Measurements from ENCODE around the gene CDK11B.
"Not testable (repeated sequence)": the region's sequence is repeated elsewhere in the genome, so short reads cannot be mapped to it uniquely, and the experiment has no call there.

Gene CDK11B

DNA sequence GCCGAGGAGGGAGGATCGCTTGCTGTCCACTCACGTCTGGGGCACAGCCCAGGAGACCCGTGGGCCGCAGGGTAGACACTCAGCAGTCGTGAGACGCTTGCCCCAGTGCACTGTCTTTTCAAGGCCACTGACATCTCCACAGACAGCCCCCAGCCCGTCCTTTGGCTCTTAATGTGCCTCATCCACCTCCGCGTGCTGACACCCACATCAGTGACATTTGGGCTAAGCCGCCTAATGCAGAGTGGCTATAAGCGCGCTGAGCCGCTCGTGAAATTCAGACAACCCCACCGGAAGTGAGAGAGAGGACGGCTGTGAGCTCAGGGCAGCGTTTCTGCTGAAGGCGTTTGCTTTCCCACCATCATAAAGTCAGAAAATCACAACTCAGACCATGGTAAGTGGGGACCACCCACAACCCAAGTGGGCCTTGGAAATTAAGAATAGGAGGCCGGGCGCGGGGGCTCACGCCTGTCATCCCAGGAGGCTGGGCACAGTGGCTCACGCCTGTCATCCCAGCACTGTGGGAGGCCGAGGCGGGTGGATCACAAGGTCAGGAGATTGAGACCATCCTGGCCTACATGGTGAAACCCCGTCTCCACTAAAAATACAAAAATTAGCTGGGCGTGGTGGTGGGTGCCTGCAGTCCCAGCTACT, 25.4 kb upstream of the CDK11B start:
- DNase-seq (ENCODE audit: low read depth): no peak
- H3K4me3 ChIP-seq (ENCODE audit: low read depth, low read length): no peak overlapping the region

DNA sequence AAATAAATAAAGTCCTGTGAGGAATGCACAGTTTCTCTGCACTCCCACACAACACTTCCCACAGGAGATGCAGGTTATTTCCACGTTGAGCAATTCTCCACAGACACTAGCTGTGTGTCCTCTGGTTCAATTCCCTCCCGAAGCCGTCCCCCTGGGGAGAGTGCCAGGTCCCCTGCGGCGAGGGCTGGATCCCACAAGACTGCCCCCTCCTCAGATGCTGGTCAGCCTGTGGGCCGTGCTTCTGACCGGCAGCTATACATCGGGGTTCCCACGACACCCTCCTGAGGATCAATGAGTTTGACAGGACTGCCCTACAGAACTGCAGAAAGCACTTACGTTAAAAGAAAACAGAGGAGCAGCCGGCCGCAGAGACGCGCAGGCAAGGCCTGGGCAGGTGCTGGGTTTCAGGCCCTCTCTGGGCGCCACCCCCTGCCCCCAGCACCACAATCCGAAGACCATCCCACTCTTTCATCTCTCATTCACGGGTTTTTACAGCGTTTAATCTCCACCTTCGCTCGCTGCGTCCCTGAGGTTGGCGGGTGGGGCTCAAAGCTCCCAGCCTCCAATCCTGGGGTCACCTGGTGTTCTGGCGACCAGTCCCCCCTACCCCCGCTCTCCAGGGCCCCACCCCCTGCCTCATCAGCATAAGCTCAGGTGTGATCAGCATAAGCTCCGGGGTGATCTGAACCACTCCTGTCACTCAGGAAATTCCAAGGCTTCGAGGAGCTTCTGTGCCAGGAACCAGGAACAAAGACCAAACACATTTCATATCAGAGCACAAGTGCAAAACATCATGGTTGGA, 24.5 kb upstream of the CDK11B start:
- DNase-seq (ENCODE audit: low read depth): no peak
- H3K4me3 ChIP-seq (ENCODE audit: low read depth, low read length): no peak overlapping the region

DNA sequence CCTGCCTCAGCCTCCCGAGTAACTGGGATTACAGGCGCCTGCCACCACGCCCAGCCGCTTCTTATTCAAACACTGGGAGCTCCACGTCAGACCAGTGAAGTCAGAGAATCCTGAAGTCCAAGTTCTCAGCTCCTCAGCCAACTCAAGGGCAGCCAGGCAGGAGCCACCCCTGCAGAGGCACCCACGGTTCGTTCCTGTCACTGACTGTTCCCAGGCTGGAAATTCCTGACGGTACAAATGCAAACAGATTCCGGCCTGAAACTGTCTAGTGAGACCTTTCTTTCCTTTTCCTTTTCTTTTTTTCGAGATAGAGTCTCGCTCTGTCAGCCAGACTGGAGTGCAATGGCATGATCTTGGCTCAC, 22.1 kb upstream of the CDK11B start:
- DNase-seq (ENCODE audit: low read depth): no peak
- no peak overlapping the region for H3K4me3 ChIP-seq (ENCODE audit: low read depth, low read length)

DNA sequence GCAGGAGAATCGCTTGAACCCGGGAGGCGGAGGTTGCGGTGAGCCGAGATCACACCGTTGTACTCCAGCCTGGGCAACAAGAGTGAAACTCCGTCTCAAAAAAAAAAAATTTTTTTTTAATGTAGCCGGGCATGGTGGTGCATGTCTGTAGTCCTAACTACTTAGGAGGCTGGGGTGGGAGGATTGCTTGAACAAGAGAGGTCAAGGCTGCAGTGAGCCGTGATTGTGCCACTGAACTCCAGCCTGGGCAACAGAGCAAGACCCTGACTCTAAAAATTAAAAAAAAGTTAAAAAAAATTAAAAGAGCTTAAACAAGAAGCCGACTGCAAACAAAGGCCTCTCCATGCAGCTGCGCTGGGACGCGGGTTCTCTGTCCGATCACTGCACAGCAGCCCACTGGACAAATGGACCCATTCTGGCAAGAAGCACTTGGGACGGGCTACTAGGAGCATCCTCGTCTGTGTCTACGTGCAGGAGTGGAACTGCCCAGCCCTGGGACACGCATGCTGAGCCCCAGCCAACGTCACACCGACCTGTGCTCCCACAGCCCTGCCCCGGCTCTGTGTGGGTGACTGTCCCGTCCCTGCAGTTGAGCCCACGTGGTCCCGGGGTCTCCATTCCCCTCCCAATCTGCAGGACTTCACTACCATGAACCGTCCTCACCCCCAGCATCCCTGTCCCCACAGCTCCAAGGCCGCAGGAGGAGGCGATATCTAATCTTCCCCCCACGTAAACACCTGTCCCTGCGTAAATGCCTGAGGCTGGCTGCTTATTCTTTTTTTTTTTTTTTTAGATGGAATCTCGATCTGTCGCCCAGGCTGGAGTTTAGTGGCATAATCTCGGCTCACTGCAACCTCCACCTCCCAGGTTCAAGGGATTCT, 21.5 kb upstream of the CDK11B start:
- H3K4me3 ChIP-seq (ENCODE audit: low read depth, low read length): no peak overlapping the region
- DNase-seq (ENCODE audit: low read depth): no peak

DNA sequence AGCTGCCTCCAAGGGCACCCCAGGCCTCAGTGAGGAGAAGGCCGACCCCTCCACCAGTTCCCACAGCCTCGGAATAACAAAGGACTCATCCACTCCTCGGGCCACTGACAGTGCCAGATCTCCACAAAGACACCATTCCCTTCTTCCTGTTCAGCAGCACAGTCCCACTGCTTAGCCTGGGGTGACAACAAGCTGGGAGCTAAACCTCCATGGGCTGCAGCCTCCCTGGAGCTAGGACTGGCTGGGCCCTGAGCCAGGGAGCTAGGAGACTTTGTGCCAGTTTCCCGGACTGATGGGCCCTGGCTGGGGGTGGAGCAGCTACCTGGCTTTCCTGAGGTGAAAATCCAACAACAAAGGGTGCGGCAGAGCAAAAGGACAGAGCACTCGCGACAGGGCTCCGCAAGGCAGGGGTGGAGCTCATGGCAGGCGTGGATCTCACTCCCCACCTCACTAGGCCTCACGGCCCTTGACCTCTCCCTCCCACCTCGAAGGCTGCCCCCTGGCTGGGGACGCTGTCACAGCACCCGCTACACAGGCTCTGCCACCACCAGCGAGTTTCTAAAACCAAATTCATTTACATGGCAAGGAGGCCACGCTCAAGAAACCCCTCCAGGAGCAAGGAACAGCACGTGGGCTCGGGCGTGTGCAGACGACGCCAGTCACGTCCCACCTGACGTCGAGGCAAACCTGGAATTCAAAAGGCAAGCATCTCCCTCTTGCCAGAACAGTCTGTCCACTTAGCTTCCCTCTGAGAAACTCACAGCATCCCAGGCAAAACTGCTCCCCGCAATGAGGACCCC, 20.0 kb upstream of the CDK11B start:
- H3K4me3 ChIP-seq (ENCODE audit: low read depth, low read length): no peak overlapping the region
- no peak for DNase-seq (ENCODE audit: low read depth)

DNA sequence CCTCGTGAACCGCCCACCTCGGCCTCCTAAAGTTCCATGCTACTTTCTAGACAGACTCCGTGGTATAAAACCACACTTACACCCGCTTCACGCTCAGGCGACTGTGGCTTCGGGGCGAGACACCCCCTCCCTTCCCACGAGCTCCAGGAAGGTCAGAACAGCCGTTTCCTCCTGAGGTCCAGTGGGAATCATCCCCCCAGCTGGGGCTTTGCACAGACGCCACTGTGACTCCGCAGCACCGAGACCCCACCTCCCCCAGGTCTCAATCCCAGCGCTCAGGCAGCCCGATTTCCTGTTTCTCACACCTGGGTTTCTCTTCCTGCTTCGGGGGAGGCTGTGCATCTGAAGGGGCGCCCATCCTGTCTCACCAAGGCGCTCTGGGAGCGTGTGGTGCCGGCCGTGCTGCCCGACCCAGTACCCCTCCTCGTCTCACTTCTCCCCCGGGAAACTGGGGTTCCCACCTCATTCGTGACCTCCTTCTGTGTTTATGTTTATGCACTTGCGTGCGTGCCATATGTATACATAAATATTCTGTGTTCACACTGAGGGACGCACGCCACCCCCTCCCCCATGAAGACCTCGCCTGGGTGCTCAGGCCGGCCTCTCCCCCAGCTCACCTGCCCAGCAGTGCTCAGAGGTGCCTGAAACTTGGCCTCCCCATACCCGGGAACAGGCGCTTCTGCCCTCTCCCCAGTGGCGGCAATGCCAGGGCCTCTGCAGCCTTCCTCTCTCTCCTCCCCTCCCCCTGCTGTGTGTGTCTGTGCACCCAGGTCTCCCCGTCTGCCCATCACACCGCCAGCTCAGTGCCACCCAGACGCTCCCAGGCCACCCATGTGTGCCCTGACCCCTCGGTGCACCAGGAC, 19.1 kb upstream of the CDK11B start:
- H3K4me3 ChIP-seq (ENCODE audit: low read depth, low read length): no peak overlapping the region
- no peak for DNase-seq (ENCODE audit: low read depth)

DNA sequence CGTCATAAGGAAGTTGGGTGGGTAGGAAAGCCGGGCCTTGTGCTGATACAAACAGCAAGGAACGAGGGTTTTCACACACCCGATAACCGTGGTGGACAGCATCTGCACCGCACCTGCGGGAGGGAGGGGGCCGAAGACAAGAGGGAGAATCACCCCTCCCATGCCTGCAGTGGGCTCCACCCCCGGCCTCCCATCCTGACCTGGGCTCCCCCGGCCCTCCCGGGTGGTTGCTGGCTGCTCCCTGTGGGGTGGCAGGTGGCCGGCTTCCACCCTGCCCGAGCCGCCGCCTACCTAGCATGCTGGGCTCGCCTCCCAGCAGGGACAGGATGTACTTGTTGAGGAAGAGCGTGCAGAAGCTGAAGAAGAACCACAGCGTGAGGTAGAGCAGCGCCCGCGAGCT, 17.3 kb upstream of the CDK11B start:
- H3K4me3 ChIP-seq (ENCODE audit: low read depth, low read length); DNase-seq (ENCODE audit: low read depth): not testable (repeated sequence)

DNA sequence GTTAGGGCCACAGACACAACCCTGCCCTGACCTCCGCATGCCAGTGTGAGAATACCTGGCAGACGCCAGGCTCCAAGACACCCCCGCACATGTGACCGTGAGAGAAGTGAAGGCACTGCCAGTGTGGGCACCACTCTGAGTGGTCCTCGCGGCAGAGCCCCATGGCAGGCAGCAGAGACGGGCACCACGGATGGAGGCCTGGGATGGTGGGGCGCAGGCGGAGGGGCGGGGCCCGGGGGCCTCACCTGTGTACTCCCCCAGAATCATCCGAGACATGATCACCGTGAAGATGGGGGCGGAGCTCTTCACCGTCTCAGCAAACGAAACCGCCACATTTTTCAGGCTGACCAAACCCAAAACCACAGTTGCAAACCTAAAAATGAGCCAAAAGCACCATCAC, 16.4 kb upstream of the CDK11B start:
- not testable (repeated sequence) for DNase-seq (ENCODE audit: low read depth)

DNA sequence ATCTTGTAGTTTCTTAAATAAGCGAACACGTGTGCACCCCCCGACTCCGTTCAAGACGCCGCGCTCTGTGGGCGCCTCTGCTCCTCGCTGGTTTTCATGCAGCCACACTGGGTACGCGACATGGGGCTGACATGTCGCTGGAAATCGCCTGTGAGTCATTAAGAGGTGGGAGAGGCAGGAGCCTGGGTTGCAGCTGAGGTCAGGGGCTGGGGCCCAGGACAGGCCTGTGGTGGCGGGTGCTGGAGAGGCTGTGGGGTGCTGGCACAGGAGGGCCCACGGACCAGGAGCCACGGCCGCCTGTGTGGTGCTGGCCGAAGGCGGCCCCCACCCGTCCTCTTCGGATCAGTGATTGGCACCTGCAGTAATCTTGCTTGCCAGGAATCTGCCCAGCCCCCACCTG, 16.0 kb upstream of the CDK11B start:
- H3K4me3 ChIP-seq (ENCODE audit: low read depth, low read length); DNase-seq (ENCODE audit: low read depth): not testable (repeated sequence)

More for the DNA sequence above, 16.4 kb upstream of the CDK11B start:
- H3K4me3 ChIP-seq (ENCODE audit: low read depth, low read length): not testable (repeated sequence)

DNA sequence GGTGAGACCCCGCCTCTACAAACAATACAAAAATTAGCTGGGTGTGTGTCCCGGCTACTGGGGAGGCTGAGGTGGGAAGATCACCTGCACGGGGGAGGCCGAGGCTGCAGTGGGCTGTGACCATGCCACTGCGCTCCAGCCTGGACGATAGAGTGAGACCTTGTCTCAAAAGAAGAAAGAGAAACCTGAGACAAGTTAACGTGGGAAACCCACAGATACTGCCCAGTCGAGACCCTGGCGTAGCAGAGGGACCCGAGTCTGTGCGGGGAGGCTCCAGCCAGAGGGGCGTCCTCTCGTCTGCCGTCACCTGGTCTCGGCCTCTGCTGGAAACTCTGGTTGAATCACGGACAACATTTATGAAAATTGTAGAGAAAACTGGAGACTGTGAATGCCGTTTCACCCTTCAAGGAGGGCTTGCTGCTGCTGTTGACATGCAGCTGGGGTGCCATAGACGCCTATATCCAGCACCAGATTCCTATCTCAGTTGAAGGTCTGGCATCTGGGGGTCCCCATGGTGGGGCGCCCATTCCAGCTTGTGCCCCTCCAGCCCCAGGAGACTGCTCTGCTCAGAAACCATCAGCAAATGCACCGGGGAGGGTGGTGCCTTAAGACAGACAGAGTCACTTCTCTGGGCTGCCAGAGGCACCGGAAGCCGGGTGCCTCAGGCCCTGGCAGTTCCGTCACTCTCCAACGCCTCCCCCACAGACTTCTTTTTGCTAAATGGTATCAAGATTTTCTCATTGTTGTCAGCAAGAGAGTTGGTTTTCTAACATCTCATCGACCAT, 13.6 kb upstream of the CDK11B start:
- no peak for DNase-seq (ENCODE audit: low read depth)
- no peak overlapping the region for H3K4me3 ChIP-seq (ENCODE audit: low read depth, low read length)

DNA sequence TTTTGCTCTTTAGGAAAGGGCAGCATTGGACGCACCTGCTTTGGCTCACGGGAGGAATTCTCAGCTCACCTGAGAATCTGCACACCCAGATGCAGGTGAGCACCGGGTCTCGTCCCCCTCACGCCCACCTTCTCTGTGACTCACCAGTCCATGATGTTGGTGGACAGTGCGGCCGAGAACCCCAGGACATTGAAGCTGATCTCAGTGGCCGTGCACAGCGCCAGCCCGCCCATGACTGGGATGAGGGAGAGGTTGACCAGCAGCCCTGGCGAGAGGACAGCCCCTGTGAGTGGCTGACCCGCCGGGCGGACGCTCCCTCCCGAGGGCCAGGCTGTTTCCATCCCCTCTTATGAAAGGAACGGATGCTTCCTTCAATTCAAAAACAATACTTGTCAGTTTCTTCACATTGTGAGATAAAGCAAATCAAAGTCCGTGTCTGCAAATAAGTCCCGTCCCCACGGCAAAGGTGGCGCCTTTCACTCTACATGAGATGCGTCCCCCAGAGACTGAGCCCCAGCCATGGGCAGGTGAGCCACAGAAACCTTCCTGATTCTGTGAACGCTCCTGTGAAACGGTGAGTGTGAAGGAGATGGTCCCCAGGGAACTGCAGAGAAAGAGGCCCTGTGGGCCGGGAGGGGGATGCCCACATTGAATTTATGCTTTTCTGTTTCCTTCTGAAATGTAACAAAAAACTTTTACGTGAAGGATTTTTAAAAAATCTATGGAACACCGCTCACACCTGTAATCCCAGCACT, 12.7 kb upstream of the CDK11B start:
- no peak for DNase-seq (ENCODE audit: low read depth)

DNA sequence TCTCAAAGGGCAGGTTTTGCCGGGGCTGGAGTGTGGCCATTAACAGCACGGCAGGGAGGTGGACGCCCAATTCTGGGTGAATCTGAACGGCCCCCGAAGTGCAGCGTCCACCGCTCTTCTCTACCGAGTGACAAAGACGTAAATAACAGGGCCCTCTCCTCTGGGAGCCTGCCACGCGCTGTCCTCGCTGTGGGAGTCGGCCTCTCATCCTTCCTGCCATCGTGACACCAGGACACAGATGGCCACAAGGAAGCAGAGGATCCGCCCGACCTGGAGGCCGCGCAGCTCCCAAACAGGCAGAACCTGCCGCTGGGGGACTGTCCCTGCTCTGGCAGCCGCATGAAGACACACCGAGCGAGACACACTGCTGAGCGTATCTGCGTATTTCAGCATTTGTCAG, 12.1 kb upstream of the CDK11B start:
- DNase-seq (ENCODE audit: low read depth): no peak
- H3K4me3 ChIP-seq (ENCODE audit: low read depth, low read length): no peak overlapping the region

More for the DNA sequence above, 12.7 kb upstream of the CDK11B start:
- no peak overlapping the region for H3K4me3 ChIP-seq (ENCODE audit: low read depth, low read length)

DNA sequence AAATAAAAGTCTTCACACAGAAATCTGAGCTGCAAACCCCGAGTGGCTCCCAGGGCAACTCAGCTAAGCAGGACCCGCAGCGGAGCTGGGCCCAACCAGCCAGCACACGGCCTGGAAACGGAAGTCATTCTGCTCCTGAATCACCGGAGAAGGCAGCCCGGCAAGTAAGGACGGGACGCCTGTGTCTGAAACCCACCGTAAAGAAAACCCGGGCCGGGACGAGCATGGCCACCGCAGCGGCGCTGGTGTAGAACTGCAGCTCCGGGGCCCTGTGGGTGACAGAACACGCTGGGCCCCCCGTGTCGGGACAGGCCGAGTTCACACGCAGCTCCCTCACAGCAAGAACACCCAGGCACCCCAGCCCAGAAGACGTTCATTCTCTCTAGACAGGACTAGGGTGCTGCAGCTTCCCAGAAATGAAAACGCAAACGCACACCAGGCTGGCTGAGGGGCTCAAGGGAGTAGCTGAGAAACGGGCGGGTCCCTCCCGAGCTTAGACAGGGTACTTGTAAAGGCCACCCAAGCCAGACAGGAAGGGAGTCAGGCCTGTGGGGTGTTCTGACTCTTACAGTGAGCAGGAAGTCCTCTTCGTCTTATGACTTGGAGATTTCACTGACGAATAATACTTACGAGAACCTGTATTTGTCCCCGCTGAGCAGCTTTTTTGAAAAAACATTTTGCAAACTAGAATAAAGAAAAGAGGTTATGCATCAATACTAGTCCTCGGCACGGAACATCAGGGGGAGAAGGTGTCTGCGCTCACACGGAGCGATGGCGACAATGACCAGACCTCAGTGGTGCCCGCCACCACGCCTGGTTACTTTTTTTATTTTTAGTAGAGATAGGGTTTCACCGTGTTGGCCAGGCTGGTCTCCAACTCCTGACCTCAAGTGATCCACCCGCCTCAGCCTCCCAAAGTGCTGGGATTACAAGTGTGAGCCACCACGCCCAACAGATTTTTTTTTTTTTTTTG, 10.9 kb upstream of the CDK11B start:
- no peak for DNase-seq (ENCODE audit: low read depth)
- no peak overlapping the region for H3K4me3 ChIP-seq (ENCODE audit: low read depth, low read length)

DNA sequence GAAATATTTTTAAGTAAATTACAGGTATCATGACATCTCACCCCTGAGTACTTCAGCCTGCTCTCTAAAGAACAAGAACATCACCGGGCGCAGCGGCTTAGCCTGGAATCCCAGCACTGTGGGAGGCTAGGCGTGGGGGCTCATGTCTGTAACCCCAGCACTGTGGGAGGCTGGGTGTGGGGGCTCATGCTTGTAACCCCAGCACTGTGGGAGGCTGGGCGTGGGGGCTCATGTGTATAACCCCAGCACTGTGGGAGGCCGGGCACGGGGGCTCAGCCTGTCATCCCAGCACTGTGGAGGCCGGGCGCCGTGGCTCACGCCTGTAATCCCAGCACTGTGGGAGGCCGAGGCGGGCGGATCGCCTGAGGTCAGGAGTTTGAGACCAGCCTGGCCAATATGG, 7.7 kb upstream of the CDK11B start:
- no peak for DNase-seq (ENCODE audit: low read depth)
- H3K4me3 ChIP-seq (ENCODE audit: low read depth, low read length): no peak overlapping the region

DNA sequence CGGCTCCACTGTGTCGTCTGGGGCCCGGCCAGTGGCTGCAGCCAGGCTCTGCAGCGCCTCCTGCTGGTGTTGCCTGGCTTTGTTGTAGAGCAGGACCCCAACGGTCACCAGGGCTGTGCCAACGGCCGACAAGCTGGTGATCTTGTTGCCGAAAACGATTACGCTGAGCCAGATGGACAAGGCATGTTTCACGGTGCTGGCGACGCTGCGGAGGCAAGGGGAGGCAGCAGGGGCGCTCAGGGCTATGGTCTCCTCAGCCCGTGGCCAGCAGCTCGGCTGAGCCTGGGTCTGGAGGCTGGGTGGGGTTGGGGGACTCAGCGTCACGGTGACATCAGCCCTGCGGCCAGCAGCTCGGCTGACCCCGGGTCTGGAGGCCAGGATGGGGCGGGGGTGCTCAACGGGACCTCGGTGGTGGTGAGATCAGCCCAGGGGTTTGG, 7.0 kb upstream of the CDK11B start:
- no peak overlapping the region for H3K4me3 ChIP-seq (ENCODE audit: low read depth, low read length)
- no peak for DNase-seq (ENCODE audit: low read depth)
